ENCODE results near the gene WDR91. TPM values are rescaled to one million over a fixed set of nuclear protein-coding genes. Genes with fewer than 3 reads are reported as not detected.

The WDR91 gene
- total and polyA plus RNA-seq, 7 experiments from 2014 or later, result 3.5 to 59.2 (median 29.6) TPM

- no peaks in the 10 kb centered on the region for H3K9me3 ChIP-seq (ENCODE audit: control insufficient read depth in 2 of 3, low read length in 3 of 3)
- Mint-ChIP-seq H3K27ac (no peak overlapping the region), H3K36me3 (peaks cover 0 to 31% (median 13%) of the 10 kb centered on the region in 5 donors), H3K4me1 (peaks cover 22 to 56% (median 48%) of the 10 kb centered on the region in 7 donors), H3K9me3 (no peaks in the 10 kb centered on the region), H3K27me3 (no peaks in the 10 kb centered on the region), H3K4me3 (peak overlapping the region in 8 of 10 donors; percentile 25 to 96 (median 54))
- H3K27me3 ChIP-seq (ENCODE audit: control insufficient read depth in 2 of 2, insufficient read depth in 2 of 2, low read length in 2 of 2), result no peaks in the 10 kb centered on the region
- no peak overlapping the region for H3K27ac ChIP-seq (ENCODE audit: low read depth, low read length)
- POLR2A ChIA-PET, result interaction anchor here (0.6 to 2.4 kb wide), 6 partner anchors 30 to 774 kb away, joined by 3 to 10 read pairs (median 4); partner anchors contain the start of genes AGBL3, BPGM and CYREN
- intact Hi-C loops (cut with micrococcal nuclease), result no loop called here
- peaks cover 0 to 5% of the 10 kb centered on the region in 2 donors for H3K4me1 ChIP-seq (ENCODE audit: control insufficient read depth in 2 of 2, insufficient read depth in 2 of 2, low read length in 2 of 2)
- peaks cover 0 to 20% (median 5%) of the 10 kb centered on the region in 3 experiments for H3K36me3 ChIP-seq (ENCODE audit: control insufficient read depth in 2 of 3, insufficient read depth in 3 of 3, low read length in 3 of 3)
- CTCF ChIA-PET, result no interaction called here
- ATAC-seq (no peak), DNase-seq (no peak)
- H3K4me3 ChIP-seq (ENCODE audit: low read length), result no peak overlapping the region
Measured at GRCh38 chr7:135209225-135209834, 2.0 kb downstream of the WDR91 start.

- no peaks in the 10 kb centered on the region for H3K27me3 ChIP-seq (ENCODE audit: control insufficient read depth in 2 of 2, insufficient read depth in 2 of 2, low read length in 2 of 2)
- H3K4me3 ChIP-seq (ENCODE audit: low read length), result no peak overlapping the region
- intact Hi-C loops (cut with micrococcal nuclease), result no loop called here
- H3K27ac ChIP-seq (ENCODE audit: low read depth, low read length), result no peak overlapping the region
- H3K4me1 ChIP-seq (ENCODE audit: control insufficient read depth in 2 of 2, insufficient read depth in 2 of 2, low read length in 2 of 2), result peaks cover 0 to 5% of the 10 kb centered on the region in 2 donors
- peaks cover 0 to 42% (median 20%) of the 10 kb centered on the region in 5 donors for H3K36me3 Mint-ChIP-seq
- ChIA-PET POLR2A (no interaction called here), CTCF (no interaction called here)
- peaks cover 4 to 26% (median 11%) of the 10 kb centered on the region in 3 experiments for H3K36me3 ChIP-seq (ENCODE audit: control insufficient read depth in 2 of 3, insufficient read depth in 3 of 3, low read length in 3 of 3)
- no peak for ATAC-seq
- H3K9me3 ChIP-seq (ENCODE audit: control insufficient read depth in 2 of 3, low read length in 3 of 3), result no peaks in the 10 kb centered on the region
- no peaks in the 10 kb centered on the region for H3K9me3 Mint-ChIP-seq
- no peak for DNase-seq
- peak overlapping the region in 8 of 10 donors; percentile 6 to 95 (median 38) for H3K4me3 Mint-ChIP-seq
- H3K27ac Mint-ChIP-seq, result peak overlapping the region in 3 of 9 donors; percentile 14 to 83 (median 39)
- no peaks in the 10 kb centered on the region for H3K27me3 Mint-ChIP-seq
- H3K4me1 Mint-ChIP-seq, result peaks cover 31 to 66% (median 59%) of the 10 kb centered on the region in 7 donors
Measured at GRCh38 chr7:135208102-135208793, 3.1 kb downstream of the WDR91 start.

- Histone ChIP-seq H3K9me3 (ENCODE audit: control insufficient read depth in 2 of 3, low read length in 3 of 3) (no peaks in the 10 kb centered on the region), H3K4me3 (ENCODE audit: low read length) (no peak overlapping the region), H3K27me3 (ENCODE audit: control insufficient read depth in 2 of 2, insufficient read depth in 2 of 2, low read length in 2 of 2) (no peaks in the 10 kb centered on the region), H3K27ac (ENCODE audit: low read depth, low read length) (no peak overlapping the region), H3K4me1 (ENCODE audit: control insufficient read depth in 2 of 2, insufficient read depth in 2 of 2, low read length in 2 of 2) (peaks cover 0 to 5% of the 10 kb centered on the region in 2 donors), H3K36me3 (ENCODE audit: control insufficient read depth in 2 of 3, insufficient read depth in 3 of 3, low read length in 3 of 3) (peaks cover 4 to 26% (median 11%) of the 10 kb centered on the region in 3 experiments)
- Mint-ChIP-seq H3K4me1 (peaks cover 33 to 73% (median 60%) of the 10 kb centered on the region in 7 donors), H3K27ac (peak overlapping the region in 1 of 9 donors; percentile 7), H3K9me3 (no peaks in the 10 kb centered on the region), H3K27me3 (no peaks in the 10 kb centered on the region), H3K36me3 (peaks cover 0 to 44% (median 20%) of the 10 kb centered on the region in 5 donors), H3K4me3 (peak overlapping the region in 4 of 10 donors; percentile 6 to 37 (median 29))
- ChIA-PET POLR2A (interaction anchor here (0.6 kb wide), 1 partner anchor 266 kb away, joined by 3 read pairs; no protein-coding TSS in a partner anchor), CTCF (no interaction called here)
- DNase-seq (no peak), ATAC-seq (no peak)
- intact Hi-C loops (cut with micrococcal nuclease), result no loop called here
Measured at GRCh38 chr7:135207406-135208101, 3.8 kb downstream of the WDR91 start.

DNA sequence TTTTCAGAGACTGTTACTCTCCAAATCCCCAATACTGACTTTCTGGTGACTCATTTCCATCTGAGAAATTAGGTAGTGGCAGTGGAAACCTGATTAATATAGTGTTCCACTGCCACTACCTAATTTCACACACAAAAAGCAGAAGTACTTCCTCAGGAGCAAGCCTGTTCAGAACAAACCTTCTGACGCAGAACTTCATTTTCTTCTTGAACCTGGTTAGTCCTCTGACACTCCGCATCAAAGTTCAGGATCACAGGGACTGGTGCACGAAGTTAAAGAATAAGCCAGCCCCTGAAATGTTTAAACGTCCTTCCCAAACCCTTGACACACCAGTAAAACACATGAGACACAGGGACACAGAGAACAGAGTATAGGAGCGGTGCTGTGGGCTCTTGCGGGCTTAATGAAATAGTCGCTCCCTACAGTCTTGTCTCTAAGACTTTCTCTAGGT is 4.4 kb downstream of the WDR91 start:
- peak overlapping the region in 1 of 9 donors; percentile 7 for H3K27ac Mint-ChIP-seq
- Histone ChIP-seq H3K4me1 (ENCODE audit: control insufficient read depth in 2 of 2, insufficient read depth in 2 of 2, low read length in 2 of 2) (peaks cover 0 to 5% of the 10 kb centered on the region in 2 donors), H3K36me3 (ENCODE audit: control insufficient read depth in 2 of 3, insufficient read depth in 3 of 3, low read length in 3 of 3) (peaks cover 4 to 32% (median 11%) of the 10 kb centered on the region in 3 experiments), H3K4me3 (ENCODE audit: low read length) (no peak overlapping the region), H3K27ac (ENCODE audit: low read depth, low read length) (no peak overlapping the region), H3K9me3 (ENCODE audit: control insufficient read depth in 2 of 3, low read length in 3 of 3) (no peaks in the 10 kb centered on the region), H3K27me3 (ENCODE audit: control insufficient read depth in 2 of 2, insufficient read depth in 2 of 2, low read length in 2 of 2) (no peaks in the 10 kb centered on the region)
- peaks cover 0 to 49% (median 24%) of the 10 kb centered on the region in 5 donors for H3K36me3 Mint-ChIP-seq
- H3K4me1 Mint-ChIP-seq, result peaks cover 38 to 77% (median 60%) of the 10 kb centered on the region in 7 donors
- no peaks in the 10 kb centered on the region for H3K27me3 Mint-ChIP-seq
- ATAC-seq, result no peak
- intact Hi-C loops (cut with micrococcal nuclease), result no loop called here
- CTCF ChIA-PET, result no interaction called here
- H3K9me3 Mint-ChIP-seq, result no peaks in the 10 kb centered on the region
- POLR2A ChIA-PET, result no interaction called here
- no peak for DNase-seq
- H3K4me3 Mint-ChIP-seq, result no peak overlapping the region

DNA sequence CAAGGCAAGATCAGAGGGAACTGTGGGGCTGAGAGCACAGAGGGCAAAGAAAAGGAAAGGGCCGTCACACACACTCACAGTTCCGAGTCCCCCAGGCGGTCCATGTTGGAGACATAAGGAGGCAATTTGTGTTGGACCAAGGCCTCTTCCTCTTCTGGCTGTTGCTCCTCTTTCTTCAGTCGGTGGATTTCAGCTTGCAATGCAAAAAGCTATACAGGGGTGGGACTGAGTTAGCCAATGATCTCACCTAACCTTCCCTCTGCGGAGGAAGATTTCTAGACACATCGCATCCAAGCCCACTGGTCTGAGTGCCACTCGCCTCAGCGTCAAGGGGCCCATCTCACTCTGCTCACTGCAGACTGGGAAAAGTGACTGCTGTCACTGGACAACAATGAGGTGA is 5.5 kb downstream of the WDR91 start:
- POLR2A ChIA-PET, result no interaction called here
- H3K4me1 Mint-ChIP-seq, result peaks cover 37 to 78% (median 62%) of the 10 kb centered on the region in 7 donors
- intact Hi-C loops (cut with micrococcal nuclease), result no loop called here
- peaks cover 4 to 42% (median 11%) of the 10 kb centered on the region in 3 experiments for H3K36me3 ChIP-seq (ENCODE audit: control insufficient read depth in 2 of 3, insufficient read depth in 3 of 3, low read length in 3 of 3)
- no peaks in the 10 kb centered on the region for H3K27me3 Mint-ChIP-seq
- H3K27ac ChIP-seq (ENCODE audit: low read depth, low read length), result no peak overlapping the region
- H3K4me3 Mint-ChIP-seq, result no peak overlapping the region
- no peak overlapping the region for H3K27ac Mint-ChIP-seq
- no peak overlapping the region for H3K4me3 ChIP-seq (ENCODE audit: low read length)
- ATAC-seq (no peak), DNase-seq (no peak)
- peaks cover 0 to 57% (median 28%) of the 10 kb centered on the region in 5 donors for H3K36me3 Mint-ChIP-seq
- CTCF ChIA-PET, result no interaction called here
- H3K4me1 ChIP-seq (ENCODE audit: control insufficient read depth in 2 of 2, insufficient read depth in 2 of 2, low read length in 2 of 2), result peaks cover 0 to 5% of the 10 kb centered on the region in 2 donors
- no peaks in the 10 kb centered on the region for H3K27me3 ChIP-seq (ENCODE audit: control insufficient read depth in 2 of 2, insufficient read depth in 2 of 2, low read length in 2 of 2)
- H3K9me3 ChIP-seq (ENCODE audit: control insufficient read depth in 2 of 3, low read length in 3 of 3), result no peaks in the 10 kb centered on the region
- H3K9me3 Mint-ChIP-seq, result no peaks in the 10 kb centered on the region

- no peaks in the 10 kb centered on the region for H3K27me3 Mint-ChIP-seq
- H3K9me3 Mint-ChIP-seq, result no peaks in the 10 kb centered on the region
- Histone ChIP-seq H3K4me3 (ENCODE audit: low read length) (no peak overlapping the region), H3K36me3 (ENCODE audit: control insufficient read depth in 2 of 3, insufficient read depth in 3 of 3, low read length in 3 of 3) (peaks cover 4 to 52% (median 11%) of the 10 kb centered on the region in 3 experiments), H3K27ac (ENCODE audit: low read depth, low read length) (no peak overlapping the region), H3K27me3 (ENCODE audit: control insufficient read depth in 2 of 2, insufficient read depth in 2 of 2, low read length in 2 of 2) (no peaks in the 10 kb centered on the region), H3K4me1 (ENCODE audit: control insufficient read depth in 2 of 2, insufficient read depth in 2 of 2, low read length in 2 of 2) (no peaks in the 10 kb centered on the region), H3K9me3 (ENCODE audit: control insufficient read depth in 2 of 3, low read length in 3 of 3) (no peaks in the 10 kb centered on the region)
- H3K4me3 Mint-ChIP-seq, result peak overlapping the region in 1 of 10 donors; percentile 3
- intact Hi-C loops (cut with micrococcal nuclease), result no loop called here
- DNase-seq (no peak), ATAC-seq (no peak)
- H3K36me3 Mint-ChIP-seq, result peaks cover 0 to 63% (median 28%) of the 10 kb centered on the region in 5 donors
- ChIA-PET CTCF (no interaction called here), POLR2A (no interaction called here)
- no peak overlapping the region for H3K27ac Mint-ChIP-seq
- peaks cover 27 to 72% (median 52%) of the 10 kb centered on the region in 7 donors for H3K4me1 Mint-ChIP-seq
Measured at GRCh38 chr7:135204876-135205275, 6.5 kb downstream of the WDR91 start.
